ENCODE data around the gene SNRPF. TPM values are rescaled to one million over a fixed set of nuclear protein-coding genes. Genes with fewer than 3 reads are reported as not detected.
"Not testable (repeated sequence)": the region's sequence is repeated elsewhere in the genome, so short reads cannot be mapped to it uniquely, and the experiment has no call there.

The SNRPF gene
- total RNA-seq (2021) (31.1 and 50.3 TPM in 2 replicates), Bru-seq, nascent RNA (percentile 83 among the genes with signal in this experiment), BruChase-seq, experiment 1, labeled RNA remaining after a 2-hour chase (percentile 71 among the genes with signal in this experiment), BruChase-seq, experiment 2, labeled RNA remaining after a 6-hour chase (percentile 69 among the genes with signal in this experiment)
- long read RNA-seq, transcript SNRPF-201 (4 exons, 1,389 nt): major isoform, 285 of 411 reads
- long read RNA-seq, partial matches to known transcripts: 124 of 411 reads
- long read RNA-seq, other reads (novel, unspliced or antisense): 0 of 411 reads

DNA sequence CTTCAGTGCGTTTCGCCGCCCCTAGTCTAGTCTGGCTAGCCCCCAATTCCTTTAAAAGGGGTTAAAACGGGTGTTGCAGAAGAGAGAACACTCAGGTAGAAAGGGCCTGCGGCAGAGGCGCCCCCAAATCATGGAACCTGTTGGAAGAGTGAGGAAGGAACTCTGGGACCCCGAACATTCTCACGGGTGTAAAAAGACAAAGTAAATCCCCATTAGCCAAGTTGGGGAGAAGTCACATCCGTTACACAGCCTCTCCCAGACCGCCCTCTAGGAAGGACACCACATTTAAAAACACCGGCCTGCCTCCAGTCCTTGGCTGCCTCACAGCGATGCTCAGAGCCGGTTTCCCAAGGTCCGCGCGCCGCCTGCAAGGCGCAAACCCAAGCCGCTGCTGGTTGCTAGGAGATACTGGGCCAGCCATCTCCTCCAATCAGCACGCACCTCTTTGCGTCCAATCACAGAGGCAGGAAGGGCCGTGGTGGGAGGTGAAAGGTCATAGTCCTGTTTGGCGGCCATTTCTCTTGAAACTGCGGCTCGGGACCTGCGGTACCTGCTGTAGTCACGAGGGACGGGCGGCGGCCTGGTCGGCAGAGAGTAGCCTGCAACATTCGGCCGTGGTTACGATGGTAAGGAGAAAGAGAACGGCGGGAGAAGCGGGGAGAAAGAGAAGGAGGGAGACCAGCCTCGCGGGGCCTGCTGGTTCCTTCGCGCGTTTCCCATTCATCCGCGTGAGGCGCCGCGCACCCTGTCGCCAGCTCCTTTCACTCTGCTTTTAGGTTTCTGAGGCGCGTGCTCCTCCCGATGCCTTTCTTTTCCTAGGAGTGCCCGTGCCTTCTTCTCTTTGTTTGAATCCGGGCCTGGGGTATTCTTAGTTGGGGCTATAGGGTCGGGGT, at the start of gene SNRPF:
Gene SNRPF, plus strand, starts transcription at position 502 of the 893 bp plus-strand sequence. Its CDS starts 122 bp downstream, at position 624.
- Histone ChIP-seq H2AFZ (peak within 1 kb of the TSS; percentile 78), H3K9me3 (ENCODE audit: insufficient read depth, low read depth) (no peaks in the 10 kb centered on the region), H3K79me2 (ENCODE audit: low read depth) (peaks cover 49% of the 10 kb centered on the region), H3F3A (ENCODE audit: insufficient read depth, low read depth) (peaks cover 6% of the 10 kb centered on the region; the same call in 1 of the 2 replicates), H3K36me3 (ENCODE audit: low read depth) (peaks cover 29% of the 10 kb centered on the region), H3K27ac (peak within 1 kb of the TSS; percentile 77), H4K20me1 (ENCODE audit: insufficient read depth) (no peaks in the 10 kb centered on the region), H3K27me3 (ENCODE audit: insufficient read depth, low read depth) (no peaks in the 10 kb centered on the region), H3K9me2 (ENCODE audit: insufficient read depth) (no peaks in the 10 kb centered on the region; the same call in 1 of the 2 replicates), H3K4me1 (replicated peaks; ENCODE audit: insufficient read depth) (peaks cover 16% of the 10 kb centered on the region), H3K4me2 (peak within 1 kb of the TSS; percentile 95), H3K4me3 (peak within 1 kb of the TSS; percentile 94)
- BruUV-seq (replicated peaks): no TSS peak
- peak; percentile 93 to 96 for DNase-seq
- POLR2A ChIA-PET (ENCODE audit: unreplicated experiment): interaction anchor here (0.6 kb wide), 1 partner anchor 237 kb away, joined by 8 read pairs; no protein-coding TSS in a partner anchor
- intact Hi-C loops (cut with micrococcal nuclease; ENCODE audit: unreplicated experiment): loop anchor here (1.0 to 2.0 kb wide), 2 partner anchors 44 to 340 kb away; no protein-coding TSS in a partner anchor
- CTCF ChIA-PET: no interaction called here
- TF ChIP-seq, protein P1, sequence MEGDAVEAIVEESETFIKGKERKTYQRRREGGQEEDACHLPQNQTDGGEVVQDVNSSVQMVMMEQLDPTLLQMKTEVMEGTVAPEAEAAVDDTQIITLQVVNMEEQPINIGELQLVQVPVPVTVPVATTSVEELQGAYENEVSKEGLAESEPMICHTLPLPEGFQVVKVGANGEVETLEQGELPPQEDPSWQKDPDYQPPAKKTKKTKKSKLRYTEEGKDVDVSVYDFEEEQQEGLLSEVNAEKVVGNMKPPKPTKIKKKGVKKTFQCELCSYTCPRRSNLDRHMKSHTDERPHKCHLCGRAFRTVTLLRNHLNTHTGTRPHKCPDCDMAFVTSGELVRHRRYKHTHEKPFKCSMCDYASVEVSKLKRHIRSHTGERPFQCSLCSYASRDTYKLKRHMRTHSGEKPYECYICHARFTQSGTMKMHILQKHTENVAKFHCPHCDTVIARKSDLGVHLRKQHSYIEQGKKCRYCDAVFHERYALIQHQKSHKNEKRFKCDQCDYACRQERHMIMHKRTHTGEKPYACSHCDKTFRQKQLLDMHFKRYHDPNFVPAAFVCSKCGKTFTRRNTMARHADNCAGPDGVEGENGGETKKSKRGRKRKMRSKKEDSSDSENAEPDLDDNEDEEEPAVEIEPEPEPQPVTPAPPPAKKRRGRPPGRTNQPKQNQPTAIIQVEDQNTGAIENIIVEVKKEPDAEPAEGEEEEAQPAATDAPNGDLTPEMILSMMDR (conservative IDR thresholded peaks at IDR 0.05): no peak
- TF ChIP-seq EZH2 (IDR thresholded peaks at IDR 0.05; ENCODE audit: low read depth): no peak

- ChIA-PET POLR2A (ENCODE audit: unreplicated experiment) (no interaction called here), CTCF (no interaction called here)
- no peaks in the 10 kb centered on the region for H3K79me2 ChIP-seq (ENCODE audit: low read depth)
- no peaks in the 10 kb centered on the region for H3K9me2 ChIP-seq (ENCODE audit: insufficient read depth)
- no peak overlapping the region for H2AFZ ChIP-seq
- intact Hi-C loops (cut with micrococcal nuclease; ENCODE audit: unreplicated experiment): loop anchor here (10.0 kb wide), 1 partner anchor 386 kb away; the partner anchor contains the start of gene ELK3
- no TSS peak for BruUV-seq (replicated peaks)
- no peak for TF ChIP-seq EZH2 (IDR thresholded peaks at IDR 0.05; ENCODE audit: low read depth)
- TF ChIP-seq, protein P1 (conservative IDR thresholded peaks at IDR 0.05): no peak
- no peak for DNase-seq
- H3F3A ChIP-seq (ENCODE audit: insufficient read depth, low read depth): peaks cover 48% of the 10 kb centered on the region
- H3K9me3 ChIP-seq (ENCODE audit: insufficient read depth, low read depth): peaks cover 3% of the 10 kb centered on the region; the same call in 1 of the 2 replicates
- H3K27me3 ChIP-seq (ENCODE audit: insufficient read depth, low read depth): no peaks in the 10 kb centered on the region
- H4K20me1 ChIP-seq (ENCODE audit: insufficient read depth): no peaks in the 10 kb centered on the region
- H3K36me3 ChIP-seq (ENCODE audit: low read depth): no peaks in the 10 kb centered on the region
- no peak overlapping the region for H3K4me2 ChIP-seq
- no peak overlapping the region for H3K4me3 ChIP-seq
- H3K4me1 ChIP-seq (replicated peaks; ENCODE audit: insufficient read depth): peaks cover 77% of the 10 kb centered on the region
- H3K27ac ChIP-seq: peak overlapping the region; percentile 100
Measured at GRCh38 chr12:95809000-95809680, 49.6 kb upstream of the SNRPF start.

DNA sequence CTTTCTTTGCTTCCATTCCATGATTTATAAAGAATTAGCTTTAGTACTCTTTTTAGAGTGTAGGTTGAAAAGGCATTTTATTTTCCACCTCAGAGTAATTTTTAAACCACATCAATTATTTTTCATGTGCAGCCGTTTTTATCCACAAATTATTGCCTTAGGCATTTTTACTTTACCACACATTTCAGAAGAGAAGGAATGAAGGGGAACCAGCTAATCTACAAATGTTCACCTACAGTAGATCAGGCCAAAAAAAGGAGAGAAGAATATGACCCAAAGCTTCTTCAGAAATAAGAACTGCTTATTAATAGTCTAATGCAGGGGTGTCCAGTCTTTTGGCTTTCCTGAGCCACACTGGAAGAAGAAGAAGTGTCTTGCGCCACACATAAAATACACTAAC, 48.3 kb upstream of the SNRPF start:
- Histone ChIP-seq H3K9me3 (ENCODE audit: insufficient read depth, low read depth) (peaks cover 3% of the 10 kb centered on the region; the same call in 1 of the 2 replicates), H3K27ac (peak overlapping the region; percentile 100), H3K4me2 (peak overlapping the region; percentile 65), H3F3A (ENCODE audit: insufficient read depth, low read depth) (peaks cover 36% of the 10 kb centered on the region), H3K4me1 (replicated peaks; ENCODE audit: insufficient read depth) (peaks cover 70% of the 10 kb centered on the region), H3K4me3 (no peak overlapping the region), H3K9me2 (ENCODE audit: insufficient read depth) (no peaks in the 10 kb centered on the region), H3K79me2 (ENCODE audit: low read depth) (no peaks in the 10 kb centered on the region), H3K27me3 (ENCODE audit: insufficient read depth, low read depth) (no peaks in the 10 kb centered on the region), H2AFZ (0 out of 2 replicates have a peak overlapping the region, but pooled peaks have one; percentile 3), H4K20me1 (ENCODE audit: insufficient read depth) (no peaks in the 10 kb centered on the region), H3K36me3 (ENCODE audit: low read depth) (no peaks in the 10 kb centered on the region)
- ChIA-PET CTCF (interaction anchor here (0.6 kb wide), 1 partner anchor 235 kb away, joined by 3 read pairs; no protein-coding TSS in a partner anchor), POLR2A (ENCODE audit: unreplicated experiment) (no interaction called here)
- DNase-seq: peak in 1 of 2 experiments; percentile 84
- BruUV-seq (replicated peaks): no TSS peak
- no peak for TF ChIP-seq EZH2 (IDR thresholded peaks at IDR 0.05; ENCODE audit: low read depth)
- TF ChIP-seq, protein P1 (conservative IDR thresholded peaks at IDR 0.05): no peak
- intact Hi-C loops (cut with micrococcal nuclease; ENCODE audit: unreplicated experiment): loop anchor here (1.0 kb wide), 1 partner anchor 14 kb away; no protein-coding TSS in a partner anchor

GRCh38 chr12:95812155-95812554, 46.6 kb upstream of the SNRPF start:
- Histone ChIP-seq H3K27ac (0 out of 2 replicates have a peak overlapping the region, but pooled peaks have one; percentile 100), H3K4me1 (replicated peaks; ENCODE audit: insufficient read depth) (peaks cover 59% of the 10 kb centered on the region), H3F3A (ENCODE audit: insufficient read depth, low read depth) (peaks cover 26% of the 10 kb centered on the region)
- H3K79me2 ChIP-seq (ENCODE audit: low read depth); intact Hi-C loops (cut with micrococcal nuclease; ENCODE audit: unreplicated experiment); H3K4me3 ChIP-seq; H4K20me1 ChIP-seq (ENCODE audit: insufficient read depth); H3K36me3 ChIP-seq (ENCODE audit: low read depth); BruUV-seq (replicated peaks); H2AFZ ChIP-seq; DNase-seq; POLR2A ChIA-PET (ENCODE audit: unreplicated experiment); H3K4me2 ChIP-seq; H3K9me2 ChIP-seq (ENCODE audit: insufficient read depth); H3K27me3 ChIP-seq (ENCODE audit: insufficient read depth, low read depth); H3K9me3 ChIP-seq (ENCODE audit: insufficient read depth, low read depth): not testable (repeated sequence)
- CTCF ChIA-PET: interaction anchor here (0.7 kb wide), 1 partner anchor 11 kb away, joined by 3 read pairs; no protein-coding TSS in a partner anchor

Measured in PC-9 (cell line).